HG02970 (cell line): ENCODE measurements around the gene PKDREJ.

Source experiments
- ATAC-seq: cut with Tn5 transposase; IDR thresholded peaks from one replicate; pipeline ENCODE4 v1.9.1; 2021; ENCODE audit warnings: mild to moderate bottlenecking, moderate library complexity, moderate number of reproducible peaks; ENCODE audit not compliant: unreplicated experiment, low FRiP score

The PKDREJ gene

GRCh38 chr22:46240073-46240472 is 23.1 kb downstream of the PKDREJ start:
- ATAC-seq, result no peak

- no peak for ATAC-seq
Observed at GRCh38 chr22:46239261-46240048, 23.7 kb downstream of the PKDREJ start.

- no peak for ATAC-seq
Observed at GRCh38 chr22:46238541-46238940, 24.6 kb downstream of the PKDREJ start.

GRCh38 chr22:46237453-46238124 is 25.6 kb downstream of the PKDREJ start:
- ATAC-seq, result no peak

- ATAC-seq, result no peak
Observed at GRCh38 chr22:46234969-46235368, 28.2 kb downstream of the PKDREJ start.

- no peak for ATAC-seq
Observed at GRCh38 chr22:46233231-46233630, 29.9 kb downstream of the PKDREJ start.

GRCh38 chr22:46230262-46230901 is 32.8 kb downstream of the PKDREJ start:
- no peak for ATAC-seq

- ATAC-seq, result no peak
Observed at GRCh38 chr22:46229701-46230100, 33.4 kb downstream of the PKDREJ start.

- no peak for ATAC-seq
Observed at GRCh38 chr22:46226577-46226976, 36.6 kb downstream of the PKDREJ start.

GRCh38 chr22:46225631-46226030 is 37.5 kb downstream of the PKDREJ start:
- no peak for ATAC-seq

- no peak for ATAC-seq
Observed at GRCh38 chr22:46224898-46225290, 38.2 kb downstream of the PKDREJ start.

GRCh38 chr22:46224044-46224897 is 38.9 kb downstream of the PKDREJ start:
- ATAC-seq, result no peak

- ATAC-seq, result no peak
Observed at GRCh38 chr22:46220921-46221320, 42.2 kb downstream of the PKDREJ start.

GRCh38 chr22:46219636-46220035 is 43.5 kb downstream of the PKDREJ start:
- ATAC-seq, result no peak

- ATAC-seq, result no peak
Observed at GRCh38 chr22:46214616-46215015, 48.5 kb downstream of the PKDREJ start.

- no peak for ATAC-seq
Observed at GRCh38 chr22:46214149-46214548, 49.0 kb downstream of the PKDREJ start.

GRCh38 chr22:46213052-46213451 is 50.1 kb downstream of the PKDREJ start:
- ATAC-seq, result no peak

- ATAC-seq, result no peak
Observed at GRCh38 chr22:46212195-46212594, 50.9 kb downstream of the PKDREJ start.

GRCh38 chr22:46209262-46209661 is 53.9 kb downstream of the PKDREJ start:
- no peak for ATAC-seq
